Measurements from ENCODE around the gene KRTAP5-3. TPM values are rescaled to one million over a fixed set of nuclear protein-coding genes. Genes with fewer than 3 reads are reported as not detected.

Gene KRTAP5-3
- total and polyA plus RNA-seq, 2 of the 8 experiments (the other 6 are each of a cell fraction or from before 2014, with no cell fraction given): not detected

GRCh38 chr11:1629326-1630185 lies 21.3 kb upstream of the KRTAP5-3 start, which contains the start of gene KRTAP5-5 (continued):
- TF ChIP-seq CHD7 (IDR thresholded peaks at IDR 0.05; ENCODE audit: insufficient replicate concordance, low read length) (no peak), KDM5A (IDR thresholded peaks at IDR 0.05; ENCODE audit: low read length) (no peak), RXRA (IDR thresholded peaks at IDR 0.05; ENCODE audit: insufficient read depth, low read depth, low read length) (no peak), MAX (IDR thresholded peaks at IDR 0.05) (no peak), ZNF274 (IDR thresholded peaks at IDR 0.05; ENCODE audit: borderline replicate concordance, extremely low read depth, low read length) (no peak), SP4 (IDR thresholded peaks at IDR 0.05; ENCODE audit: low read length) (no peak), EP300 (IDR thresholded peaks at IDR 0.05; ENCODE audit: borderline replicate concordance in 1 of 2, low read depth in 2 of 2, low read length in 2 of 2) (no peak), NANOG (IDR thresholded peaks at IDR 0.05; ENCODE audit: insufficient read depth, low read depth, low read length, poor library complexity, severe bottlenecking) (no peak)

All from H1 (cell line).